ENCODE results near the gene LDAH.

LDAH gene

GRCh38 chr2:20682167-20682920 is 140.6 kb downstream of the LDAH start:
- DNase-seq (ENCODE audit: low spot score), result no peak

GRCh38 chr2:20680744-20681375 is 142.0 kb downstream of the LDAH start:
- no peak for DNase-seq (ENCODE audit: low spot score)

GRCh38 chr2:20678780-20679179 is 144.1 kb downstream of the LDAH start:
- DNase-seq (ENCODE audit: low spot score), result no peak

GRCh38 chr2:20678086-20678395 is 144.9 kb downstream of the LDAH start:
- DNase-seq (ENCODE audit: low spot score), result no peak

GRCh38 chr2:20677301-20678085 is 145.4 kb downstream of the LDAH start:
- no peak for DNase-seq (ENCODE audit: low spot score)

- no peak for DNase-seq (ENCODE audit: low spot score)
These were observed 146.3 kb downstream of the LDAH start for GRCh38 chr2:20676353-20677215.

DNA sequence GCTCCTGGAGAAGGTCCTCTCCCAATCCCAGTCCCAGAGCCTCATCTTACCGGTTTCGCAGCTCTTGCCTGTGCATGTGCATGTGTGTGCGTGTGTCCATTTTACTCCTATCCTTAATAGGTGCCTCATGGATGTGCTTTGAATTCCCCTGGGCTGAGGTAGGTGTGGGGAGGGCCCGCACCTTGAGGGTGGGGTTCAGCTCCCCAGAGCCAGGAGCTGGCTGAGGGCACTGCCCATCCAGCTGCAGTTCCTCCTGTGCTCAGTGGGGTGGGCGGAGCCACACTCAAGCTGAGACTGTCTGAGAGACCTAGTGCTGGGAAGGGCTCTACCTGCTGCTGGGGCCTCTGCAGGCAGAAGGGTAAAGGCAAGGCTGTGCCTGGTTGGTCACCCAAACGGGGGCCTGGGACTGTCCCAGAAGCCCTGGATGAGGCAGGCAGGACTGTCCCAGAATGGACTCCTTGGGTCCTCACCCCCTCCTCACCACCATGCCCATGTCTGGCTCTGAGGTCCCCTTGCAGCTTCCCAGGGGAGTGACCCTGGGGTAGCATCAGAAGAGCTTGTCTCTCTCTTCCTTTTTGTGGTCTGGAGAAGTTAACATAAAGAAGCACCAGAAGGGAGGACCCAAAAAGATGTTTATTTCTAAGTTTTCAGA is 147.1 kb downstream of the LDAH start:
- DNase-seq (ENCODE audit: low spot score), result no peak

GRCh38 chr2:20674974-20675679 is 147.8 kb downstream of the LDAH start:
- DNase-seq (ENCODE audit: low spot score), result no peak

DNA sequence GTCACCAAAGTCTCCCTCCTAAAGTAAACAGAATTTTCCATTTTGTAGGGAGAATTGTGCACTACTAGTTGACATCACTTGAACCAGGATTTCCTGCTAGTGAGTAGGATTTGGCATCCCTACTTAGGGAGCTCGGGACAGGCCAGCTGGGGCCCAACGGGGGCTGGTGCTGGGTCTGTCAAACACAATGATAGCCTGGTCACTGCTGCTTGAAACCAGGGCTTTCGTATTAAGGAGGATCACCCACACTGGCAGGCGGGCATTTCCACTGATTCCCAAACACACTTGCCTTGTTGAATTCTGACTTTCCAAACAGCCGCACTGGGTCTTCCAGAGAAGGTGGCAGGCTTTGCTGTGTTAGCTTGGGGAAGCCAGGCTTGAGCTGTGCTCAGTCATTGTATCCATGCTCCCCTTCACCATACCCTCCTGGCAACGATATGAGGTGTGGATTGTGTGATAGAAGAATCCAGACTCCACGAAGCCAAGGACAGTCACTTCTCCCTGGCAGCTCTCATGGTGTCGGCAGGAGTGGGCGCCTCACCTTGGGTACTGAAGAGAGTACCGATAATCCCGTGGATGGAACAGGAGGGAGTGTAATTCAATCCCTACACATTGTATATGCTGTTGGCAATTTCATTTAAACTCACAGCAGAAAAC is 148.5 kb downstream of the LDAH start:
- DNase-seq (ENCODE audit: low spot score), result no peak

GRCh38 chr2:20673686-20674308 is 149.1 kb downstream of the LDAH start:
- DNase-seq (ENCODE audit: low spot score), result no peak

- no peak for DNase-seq (ENCODE audit: low spot score)
These were observed 150.5 kb downstream of the LDAH start for GRCh38 chr2:20672201-20672951.

GRCh38 chr2:20671736-20672080 is 151.2 kb downstream of the LDAH start:
- DNase-seq (ENCODE audit: low spot score), result no peak

DNA sequence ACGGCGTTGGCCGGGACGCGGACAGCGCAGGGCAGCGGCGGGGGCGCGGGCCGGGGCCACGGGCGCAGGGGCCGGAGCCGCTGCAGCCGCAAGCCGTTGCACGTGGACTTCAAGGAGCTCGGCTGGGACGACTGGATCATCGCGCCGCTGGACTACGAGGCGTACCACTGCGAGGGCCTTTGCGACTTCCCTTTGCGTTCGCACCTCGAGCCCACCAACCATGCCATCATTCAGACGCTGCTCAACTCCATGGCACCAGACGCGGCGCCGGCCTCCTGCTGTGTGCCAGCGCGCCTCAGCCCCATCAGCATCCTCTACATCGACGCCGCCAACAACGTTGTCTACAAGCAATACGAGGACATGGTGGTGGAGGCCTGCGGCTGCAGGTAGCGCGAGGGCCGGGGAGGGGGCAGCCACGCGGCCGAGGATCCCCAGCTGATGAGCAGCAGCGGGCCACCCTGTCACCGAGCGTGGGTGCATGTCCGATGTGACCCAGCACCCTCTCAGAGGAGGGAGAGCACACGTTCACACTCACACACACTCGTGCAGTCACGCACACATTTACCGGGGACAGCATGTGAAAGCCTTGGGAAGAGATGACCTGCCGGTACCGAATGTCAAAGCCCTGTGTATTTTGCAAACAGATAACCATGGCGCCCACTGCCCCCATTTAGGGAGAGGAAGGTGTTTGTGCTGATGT is 151.7 kb downstream of the LDAH start:
- DNase-seq (ENCODE audit: low spot score), result no peak

DNA sequence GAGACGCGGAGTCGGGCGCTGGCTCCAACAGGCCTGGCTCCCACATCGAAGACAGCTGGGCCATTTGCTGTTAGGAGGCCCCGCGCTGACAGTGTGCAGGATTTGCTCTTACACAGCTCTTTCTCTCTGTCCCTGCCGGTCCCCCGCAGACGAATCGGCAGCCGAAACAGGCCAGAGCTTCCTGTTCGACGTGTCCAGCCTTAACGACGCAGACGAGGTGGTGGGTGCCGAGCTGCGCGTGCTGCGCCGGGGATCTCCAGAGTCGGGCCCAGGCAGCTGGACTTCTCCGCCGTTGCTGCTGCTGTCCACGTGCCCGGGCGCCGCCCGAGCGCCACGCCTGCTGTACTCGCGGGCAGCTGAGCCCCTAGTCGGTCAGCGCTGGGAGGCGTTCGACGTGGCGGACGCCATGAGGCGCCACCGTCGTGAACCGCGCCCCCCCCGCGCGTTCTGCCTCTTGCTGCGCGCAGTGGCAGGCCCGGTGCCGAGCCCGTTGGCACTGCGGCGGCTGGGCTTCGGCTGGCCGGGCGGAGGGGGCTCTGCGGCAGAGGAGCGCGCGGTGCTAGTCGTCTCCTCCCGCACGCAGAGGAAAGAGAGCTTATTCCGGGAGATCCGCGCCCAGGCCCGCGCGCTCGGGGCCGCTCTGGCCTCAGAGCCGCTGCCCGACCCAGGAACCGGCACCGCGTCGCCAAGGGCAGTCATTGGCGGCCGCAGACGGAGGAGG is 152.4 kb downstream of the LDAH start:
- DNase-seq (ENCODE audit: low spot score), result no peak

- DNase-seq (ENCODE audit: low spot score), result no peak
These were observed 153.2 kb downstream of the LDAH start for GRCh38 chr2:20669562-20670314.

- DNase-seq (ENCODE audit: low spot score), result no peak
These were observed 153.9 kb downstream of the LDAH start for GRCh38 chr2:20668871-20669475.

DNA sequence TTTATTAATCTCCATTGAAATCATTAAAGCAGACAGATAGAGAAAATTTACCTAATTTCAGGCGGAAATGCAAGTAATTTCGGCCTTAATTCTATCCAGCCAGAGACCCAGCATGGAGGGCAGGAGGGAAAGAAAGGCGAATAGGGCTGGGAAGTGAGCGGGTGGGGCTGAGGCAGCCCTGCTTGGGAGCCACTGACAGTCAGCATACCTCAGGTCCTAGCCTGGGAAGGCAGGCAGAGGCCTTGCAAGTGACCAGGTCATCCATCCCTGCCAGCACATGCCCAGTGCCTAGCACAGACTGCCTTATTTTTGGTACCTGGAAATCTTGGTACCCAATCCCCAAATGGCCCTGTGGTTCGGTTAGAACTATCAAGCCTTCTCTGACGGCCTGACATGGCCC is 154.4 kb downstream of the LDAH start:
- DNase-seq (ENCODE audit: low spot score), result no peak

All from activated CD4-positive, alpha-beta T cell treated with anti-CD3 and anti-CD28 coated beads, Interleukin-2, Interleukin-4, amounts not matched to agents 100 ng/mL and 50 ng/mL, durations not matched to agents 16 hours and 8 hours (primary cell).